GM19455 (cell line): ENCODE measurements around the gene ARHGEF40.

ENCODE experiments used
- ATAC-seq: cut with Tn5 transposase; IDR thresholded peaks from one replicate; pipeline ENCODE4 v1.9.1; 2021; ENCODE audit not compliant: unreplicated experiment

Gene ARHGEF40

DNA sequence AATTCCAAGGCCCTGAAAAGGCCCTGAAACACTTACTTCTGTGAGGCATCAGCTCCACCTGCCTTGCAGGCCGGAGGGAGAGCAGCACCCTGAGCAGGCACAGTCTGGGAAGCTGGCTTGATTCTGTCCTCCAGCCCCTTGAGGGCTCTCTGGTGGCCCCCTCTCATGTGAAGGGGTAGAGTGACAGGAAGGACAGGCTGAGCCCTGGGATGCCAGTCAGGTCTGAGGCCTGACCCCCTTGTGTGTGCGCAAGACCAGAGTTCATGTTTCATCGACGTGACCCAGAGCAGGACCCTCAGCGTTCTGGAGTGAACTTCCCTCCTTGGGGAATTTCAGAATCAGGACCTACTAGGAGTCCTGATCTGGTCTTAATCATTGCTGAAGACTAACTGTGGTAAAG is 11.2 kb upstream of the ARHGEF40 start:
- no peak for ATAC-seq

GRCh38 chr14:21059842-21060613 is 10.1 kb upstream of the ARHGEF40 start:
- no peak for ATAC-seq

DNA sequence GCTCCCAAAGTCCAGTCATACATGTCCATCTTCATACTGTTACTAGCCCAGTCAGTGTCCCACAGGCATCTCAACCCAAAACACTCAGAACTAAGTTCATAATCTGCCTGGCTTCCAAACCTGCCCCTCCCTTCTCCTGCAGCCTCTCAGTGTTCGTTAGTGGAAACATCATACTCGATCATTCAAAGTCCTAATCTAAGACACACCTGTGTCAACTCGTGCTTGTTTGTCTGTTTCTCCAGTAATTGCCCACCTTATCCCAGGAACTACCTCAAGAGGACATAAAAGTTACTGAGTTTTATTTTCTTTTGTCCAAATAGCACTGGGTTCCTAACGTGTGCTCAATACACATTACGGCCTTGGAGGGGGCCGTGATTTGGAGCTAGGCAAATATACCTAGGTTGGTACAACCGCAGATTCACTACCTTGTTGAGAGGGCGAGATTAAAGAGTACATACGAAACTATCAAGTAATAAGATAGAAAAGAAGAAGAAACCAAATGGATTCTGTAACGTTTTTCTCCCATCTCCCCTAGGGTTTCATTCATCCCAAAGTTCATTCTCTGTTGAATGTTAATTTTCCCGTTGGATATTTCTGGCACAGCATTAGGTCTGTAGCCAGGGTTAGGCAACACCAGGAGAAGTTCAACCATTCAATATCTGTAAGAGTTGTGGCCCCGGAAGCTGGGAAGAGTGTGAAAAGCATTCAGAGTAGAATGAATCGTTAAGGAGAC is 9.3 kb upstream of the ARHGEF40 start:
- no peak for ATAC-seq

- ATAC-seq: no peak
Measured at GRCh38 chr14:21061347-21061668, 8.8 kb upstream of the ARHGEF40 start.

GRCh38 chr14:21063479-21063878 is 6.6 kb upstream of the ARHGEF40 start:
- no peak for ATAC-seq

- ATAC-seq: no peak
Measured at GRCh38 chr14:21066882-21067502, 3.1 kb upstream of the ARHGEF40 start.

- no peak for ATAC-seq
Measured at GRCh38 chr14:21068521-21069387, 1.4 kb upstream of the ARHGEF40 start.

DNA sequence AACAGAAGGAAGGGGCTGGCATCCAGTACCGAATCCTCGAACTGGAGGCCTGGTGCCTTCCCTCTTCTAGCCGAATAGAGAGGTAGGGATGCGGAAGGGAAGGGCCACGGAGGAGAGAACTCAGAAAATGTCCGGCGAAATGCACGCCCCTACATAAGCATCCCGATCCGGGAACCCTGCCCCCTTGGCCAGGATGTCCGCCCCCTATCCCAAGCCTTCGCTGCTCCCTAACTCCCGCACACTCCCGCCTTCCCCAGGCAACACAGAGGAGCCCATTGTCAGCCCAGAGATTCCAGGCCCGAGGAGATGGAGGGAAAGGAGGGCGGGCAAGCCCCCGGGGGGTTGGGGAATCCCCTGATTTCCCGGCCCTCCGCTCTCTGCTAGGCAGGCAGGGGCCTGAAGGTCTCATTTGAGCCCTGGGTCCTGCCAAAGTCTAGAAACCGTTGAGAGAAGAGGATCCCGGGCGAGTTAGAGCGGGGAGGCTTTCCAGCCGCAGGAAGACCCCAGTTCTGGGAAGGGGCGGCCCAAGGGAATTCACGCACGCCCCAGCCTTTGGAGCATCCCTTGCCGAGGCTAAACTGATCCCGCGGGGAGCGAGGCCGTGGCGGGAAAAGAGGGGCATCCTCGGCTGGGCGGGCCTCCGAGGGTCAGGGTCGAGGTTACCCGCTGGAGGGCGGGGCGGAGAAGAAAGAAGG is 569 bp upstream of the ARHGEF40 start:
- no peak for ATAC-seq

GRCh38 chr14:21070610-21071224 is 613 bp downstream of the ARHGEF40 start:
- peak; percentile 22 for ATAC-seq

DNA sequence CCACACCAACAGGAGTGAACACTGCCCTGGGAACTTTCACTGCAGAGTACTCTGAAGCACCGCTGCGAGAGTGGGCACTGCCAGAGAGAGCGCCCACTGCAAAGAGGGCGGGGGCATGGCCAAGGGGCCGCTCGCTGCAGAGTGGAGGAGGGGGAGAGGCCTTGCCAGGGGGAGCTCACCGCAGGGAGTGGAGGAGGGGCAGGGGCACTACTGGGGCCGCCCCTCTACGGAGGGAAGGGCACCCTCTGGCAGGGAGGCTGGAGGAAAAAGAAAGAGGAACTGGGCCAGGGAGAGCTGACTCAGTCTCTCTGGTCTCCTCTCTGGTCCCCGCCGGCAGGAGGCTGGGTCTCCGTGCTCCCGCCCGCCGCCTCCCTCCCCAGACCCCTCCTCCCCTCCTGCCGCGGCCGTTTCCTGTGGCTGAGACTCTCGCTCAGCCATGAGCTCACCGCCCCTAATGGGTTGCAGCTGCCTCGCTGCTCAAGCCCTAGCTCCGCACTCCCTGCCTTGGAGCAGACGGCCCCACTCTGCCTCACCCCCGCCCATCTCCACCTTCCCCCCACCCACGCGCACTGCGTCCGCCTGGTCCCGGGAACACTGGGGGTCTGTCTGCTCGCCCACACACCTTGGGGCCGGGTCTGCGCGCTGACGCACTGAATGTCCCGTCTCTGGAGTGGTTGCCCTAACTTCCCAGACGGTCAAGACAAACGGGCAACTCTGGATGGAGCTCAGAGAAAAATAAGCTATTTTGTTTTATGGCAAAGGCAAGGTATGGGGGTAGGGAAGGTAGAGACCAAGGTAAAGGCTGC is 1.3 kb downstream of the ARHGEF40 start:
- peak; percentile 58 for ATAC-seq

DNA sequence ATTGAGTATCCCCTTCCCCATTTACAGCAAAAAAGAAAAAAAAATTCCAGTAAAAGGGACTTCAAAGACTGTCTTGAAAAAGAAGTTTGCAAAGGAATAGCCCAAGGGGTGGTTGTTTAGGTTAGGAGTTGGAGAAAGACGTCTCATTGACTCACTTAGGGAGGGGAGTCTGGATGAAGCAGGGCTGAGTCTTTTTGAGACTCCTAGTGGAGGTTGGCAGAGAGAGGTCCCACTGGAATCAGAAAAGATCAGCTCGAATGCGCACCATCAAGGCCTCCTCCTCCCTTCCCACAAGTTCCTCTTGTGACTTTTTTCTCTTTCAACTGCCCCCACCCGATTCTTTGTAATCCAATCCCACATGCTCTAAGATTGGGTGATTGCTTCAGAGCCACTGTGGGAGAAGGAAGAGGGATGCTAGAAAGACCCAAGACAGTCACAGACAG is 1.9 kb downstream of the ARHGEF40 start:
- ATAC-seq: no peak

DNA sequence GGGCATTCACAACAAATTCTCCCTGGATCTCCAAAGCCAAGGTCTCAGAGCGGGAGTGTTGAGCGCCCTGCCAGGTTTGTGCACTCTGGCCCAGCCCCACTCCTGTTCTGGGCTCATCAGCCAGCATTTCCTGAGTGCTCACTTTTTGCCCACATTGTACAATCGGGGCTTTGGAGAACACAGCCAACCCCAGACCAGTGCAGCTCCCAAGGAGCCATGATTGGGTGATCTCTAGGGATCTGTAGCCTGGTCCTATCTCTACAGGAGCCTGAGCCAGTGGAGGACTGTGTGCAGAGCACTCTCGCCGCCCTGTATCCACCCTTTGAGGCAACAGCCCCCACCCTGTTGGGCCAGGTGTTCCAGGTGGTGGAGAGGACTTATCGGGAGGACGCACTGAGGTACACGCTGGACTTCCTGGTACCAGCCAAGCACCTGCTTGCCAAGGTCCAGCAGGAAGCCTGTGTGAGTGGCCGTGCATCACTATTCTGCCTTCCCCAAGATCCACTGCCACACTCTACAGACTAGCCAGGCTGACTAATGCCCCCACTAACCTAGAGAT is 2.8 kb downstream of the ARHGEF40 start:
- no peak for ATAC-seq

- no peak for ATAC-seq
Measured at GRCh38 chr14:21073921-21074320, 3.8 kb downstream of the ARHGEF40 start.

- no peak for ATAC-seq
Measured at GRCh38 chr14:21074398-21075272, 4.5 kb downstream of the ARHGEF40 start.

DNA sequence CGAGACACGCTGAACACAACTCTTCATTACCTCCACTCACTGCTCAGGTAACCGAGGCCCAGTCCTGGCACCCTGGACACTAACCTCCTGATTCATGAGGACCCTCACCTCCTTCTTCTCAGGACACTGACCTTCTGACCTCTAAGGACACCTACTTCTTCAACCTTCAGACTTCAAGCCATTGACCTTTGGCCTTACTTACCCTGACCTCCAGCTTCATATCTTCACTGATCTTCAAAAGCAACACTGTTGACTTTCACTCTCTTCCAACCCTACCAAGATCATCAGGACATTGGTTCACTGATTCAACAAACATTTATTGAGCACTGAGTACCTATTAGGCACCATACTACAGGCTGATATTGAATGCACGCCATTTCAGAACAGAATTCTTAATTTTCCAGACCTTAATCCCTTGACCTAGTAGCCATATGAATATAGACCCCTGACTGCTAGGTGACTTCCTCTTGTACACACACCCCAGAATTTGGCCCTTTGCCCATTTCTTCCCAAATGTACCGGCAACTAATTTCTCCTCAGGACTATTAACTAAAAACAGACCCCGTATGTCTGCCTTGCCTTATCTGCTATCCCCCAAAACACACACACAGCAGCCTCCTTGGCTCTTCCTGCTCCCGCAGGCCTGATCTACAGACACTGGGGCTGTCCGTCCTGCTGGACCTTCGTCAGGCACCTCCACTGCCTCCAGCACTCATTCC is 5.8 kb downstream of the ARHGEF40 start:
- ATAC-seq: no peak

DNA sequence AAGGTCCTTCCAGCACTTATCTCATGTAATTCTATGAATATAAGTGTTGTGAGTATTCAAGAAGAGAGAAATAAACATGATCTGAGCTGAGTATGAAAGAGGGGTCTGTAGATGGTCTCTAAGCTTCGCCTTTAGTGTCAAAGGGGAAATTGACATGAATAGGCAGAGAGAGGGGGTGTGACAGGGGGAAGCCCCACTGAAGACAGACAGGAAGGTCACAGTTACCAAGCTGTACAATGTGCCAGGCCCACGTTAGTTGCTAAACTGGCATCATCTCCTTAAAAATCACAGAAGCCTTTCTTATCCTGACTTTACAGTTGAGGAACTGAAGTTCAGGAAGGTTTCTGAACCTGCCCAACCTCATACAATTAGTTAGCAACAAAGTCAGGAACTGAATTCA is 7.6 kb downstream of the ARHGEF40 start:
- no peak for ATAC-seq

- ATAC-seq: no peak
Measured at GRCh38 chr14:21078287-21078686, 8.2 kb downstream of the ARHGEF40 start.
